ENCODE results near the gene FGF14.

Gene FGF14

DNA sequence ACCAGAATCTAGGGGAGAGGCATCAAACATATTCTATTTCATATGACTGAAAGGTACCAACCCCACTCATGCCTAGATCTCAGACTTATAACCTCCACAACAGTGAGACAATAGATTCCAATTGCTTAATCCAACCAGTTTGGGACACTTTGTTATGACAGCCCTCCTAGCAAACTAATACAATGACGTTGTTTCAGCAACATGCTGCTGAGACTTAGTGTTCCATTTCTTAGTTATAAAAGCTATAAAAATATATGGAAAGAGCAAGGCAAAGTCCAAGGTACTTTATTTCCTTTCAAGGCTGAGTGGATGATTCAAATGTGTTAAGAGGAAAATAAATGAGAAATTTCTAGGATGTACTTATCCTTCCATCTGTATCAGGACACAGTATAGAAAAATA is 352.0 kb downstream of the FGF14 start:
- Mint-ChIP-seq H3K27me3 (no peaks in the 10 kb centered on the region), H3K9me3 (peaks cover 64% of the 10 kb centered on the region), H3K4me1 (ENCODE audit: low read depth) (no peaks in the 10 kb centered on the region), H3K27ac (no peak overlapping the region), H3K4me3 (no peak overlapping the region), H3K36me3 (ENCODE audit: low read depth) (no peaks in the 10 kb centered on the region)
- intact Hi-C loops (cut with micrococcal nuclease) = no loop called here

DNA sequence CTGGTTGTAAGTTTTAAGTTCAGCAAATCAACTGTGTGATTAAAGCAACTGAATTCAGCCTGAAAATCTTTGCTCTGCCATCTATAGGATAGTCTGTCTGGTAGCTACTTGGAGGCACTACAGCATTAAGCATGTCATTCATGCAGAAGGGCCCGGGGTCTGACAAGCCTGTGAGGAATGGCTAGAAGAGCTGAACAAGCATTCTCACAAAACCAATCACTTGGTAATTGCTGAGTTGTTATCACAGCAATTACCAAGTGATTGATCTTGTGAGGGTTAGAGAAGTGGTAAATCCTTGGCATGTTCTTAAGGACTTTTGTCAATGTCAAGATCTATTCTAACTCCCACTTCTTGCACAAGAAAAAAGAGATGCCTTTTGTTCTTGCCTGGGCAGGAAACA is 356.1 kb downstream of the FGF14 start:
- H3K27me3 Mint-ChIP-seq = no peaks in the 10 kb centered on the region
- no peak overlapping the region for H3K27ac Mint-ChIP-seq
- H3K4me3 Mint-ChIP-seq = no peak overlapping the region
- intact Hi-C loops (cut with micrococcal nuclease) = no loop called here
- no peaks in the 10 kb centered on the region for H3K4me1 Mint-ChIP-seq (ENCODE audit: low read depth)
- H3K9me3 Mint-ChIP-seq = peaks cover 28% of the 10 kb centered on the region
- no peaks in the 10 kb centered on the region for H3K36me3 Mint-ChIP-seq (ENCODE audit: low read depth)

DNA sequence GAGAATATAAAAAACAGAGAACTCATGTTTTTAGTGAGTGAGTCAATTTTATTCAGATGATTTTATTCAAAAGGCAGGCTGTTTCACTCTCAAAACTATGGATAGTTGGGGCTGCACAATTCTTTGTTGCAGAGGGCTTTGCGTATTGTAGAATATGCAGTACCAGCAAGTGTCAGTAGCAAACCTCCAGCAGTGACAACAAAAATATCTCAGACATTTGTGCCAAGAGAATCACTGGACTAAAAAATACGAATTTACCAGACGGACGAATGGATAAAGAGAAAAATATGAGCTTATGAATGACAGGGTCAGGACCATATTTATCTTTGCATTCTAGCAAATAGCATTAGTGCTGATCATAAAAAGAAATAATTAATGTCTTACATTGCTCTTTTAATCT is 359.1 kb downstream of the FGF14 start:
- Mint-ChIP-seq H3K27ac (no peak overlapping the region), H3K36me3 (ENCODE audit: low read depth) (no peaks in the 10 kb centered on the region), H3K4me3 (no peak overlapping the region), H3K4me1 (ENCODE audit: low read depth) (no peaks in the 10 kb centered on the region), H3K9me3 (peaks cover under 1% of the 10 kb centered on the region), H3K27me3 (no peaks in the 10 kb centered on the region)
- intact Hi-C loops (cut with micrococcal nuclease) = no loop called here

DNA sequence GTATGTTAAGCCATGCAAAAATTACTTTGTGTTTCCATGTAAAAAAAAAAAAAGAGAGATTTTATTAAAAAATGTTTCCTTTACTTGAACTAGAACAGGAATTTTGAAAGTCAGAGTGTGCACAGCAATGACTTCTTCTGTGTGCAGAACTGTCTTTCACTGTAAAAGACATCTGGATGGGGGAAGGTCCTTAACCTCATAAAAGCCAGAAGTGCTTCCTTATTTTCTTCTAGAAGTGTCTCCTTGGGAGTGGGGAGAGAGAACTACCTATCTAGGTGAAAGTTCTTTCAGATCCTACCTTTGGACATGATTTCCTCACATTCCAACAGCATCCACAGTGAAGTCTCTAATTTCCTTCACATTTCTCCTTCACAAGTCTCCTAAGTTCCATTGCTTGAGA is 360.3 kb downstream of the FGF14 start:
- Mint-ChIP-seq H3K27me3 (no peaks in the 10 kb centered on the region), H3K27ac (no peak overlapping the region), H3K36me3 (ENCODE audit: low read depth) (no peaks in the 10 kb centered on the region), H3K4me3 (no peak overlapping the region), H3K9me3 (no peaks in the 10 kb centered on the region), H3K4me1 (ENCODE audit: low read depth) (no peaks in the 10 kb centered on the region)
- intact Hi-C loops (cut with micrococcal nuclease) = no loop called here

DNA sequence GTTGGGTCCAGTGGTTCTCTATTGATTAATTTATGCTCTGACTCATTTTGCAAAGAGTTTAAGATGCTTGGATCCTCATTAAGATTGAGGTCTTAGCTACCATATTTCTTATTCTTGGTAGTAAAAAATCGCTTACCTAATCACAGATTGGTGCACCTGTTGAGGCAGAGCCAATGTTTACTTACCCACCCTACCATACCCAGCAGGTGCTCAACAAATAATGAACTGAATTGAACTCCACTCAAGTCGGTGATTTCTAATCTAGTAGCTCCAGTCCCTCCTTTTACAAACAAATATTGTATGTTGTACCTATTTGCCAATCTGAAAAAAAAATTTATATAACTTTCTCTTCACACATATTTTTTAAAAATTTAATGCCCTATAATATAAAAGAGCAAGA is 361.0 kb downstream of the FGF14 start:
- Mint-ChIP-seq H3K4me1 (ENCODE audit: low read depth) (no peaks in the 10 kb centered on the region), H3K9me3 (no peaks in the 10 kb centered on the region), H3K4me3 (no peak overlapping the region), H3K27me3 (no peaks in the 10 kb centered on the region), H3K27ac (no peak overlapping the region), H3K36me3 (ENCODE audit: low read depth) (no peaks in the 10 kb centered on the region)
- intact Hi-C loops (cut with micrococcal nuclease) = no loop called here

DNA sequence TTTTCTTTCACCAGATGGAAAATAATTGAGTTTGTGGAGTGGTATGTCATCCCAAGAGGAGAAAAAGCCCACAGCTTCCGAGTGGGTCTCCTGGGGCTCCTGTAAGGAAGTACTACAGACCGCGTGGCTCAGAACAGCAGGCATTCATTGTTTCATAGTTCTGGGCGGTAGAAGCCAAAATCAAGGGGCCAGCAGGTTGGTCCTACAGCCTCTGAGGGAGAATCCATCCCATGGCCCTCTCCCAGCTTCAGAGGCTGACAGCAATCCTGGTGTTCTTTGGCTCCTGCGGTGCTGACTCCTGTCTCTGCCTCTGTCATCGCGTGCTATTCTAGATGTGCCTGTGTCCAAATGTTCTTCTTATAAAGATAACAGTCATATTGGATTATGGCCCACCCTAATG is 362.6 kb downstream of the FGF14 start:
- Mint-ChIP-seq H3K27me3 (no peaks in the 10 kb centered on the region), H3K4me3 (no peak overlapping the region), H3K4me1 (ENCODE audit: low read depth) (no peaks in the 10 kb centered on the region), H3K9me3 (no peaks in the 10 kb centered on the region), H3K27ac (no peak overlapping the region), H3K36me3 (ENCODE audit: low read depth) (no peaks in the 10 kb centered on the region)
- intact Hi-C loops (cut with micrococcal nuclease) = no loop called here

DNA sequence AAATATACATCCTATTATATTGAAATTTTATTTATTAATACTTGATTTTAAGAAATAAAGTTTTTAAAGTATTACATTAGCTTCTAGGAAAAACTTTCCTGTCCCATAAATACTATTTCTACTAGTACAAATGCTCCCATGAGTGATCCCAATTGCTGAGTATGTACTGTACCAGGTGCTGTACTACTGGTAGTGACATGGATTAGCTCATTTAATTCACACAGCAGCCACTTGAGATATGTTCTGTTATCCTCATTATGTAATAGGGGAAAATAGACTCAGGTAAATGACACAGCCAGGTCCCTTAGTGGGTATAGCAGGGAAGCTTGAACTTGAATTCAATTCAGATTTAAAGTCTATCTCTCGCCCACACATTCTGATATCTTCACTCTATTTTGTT is 363.1 kb downstream of the FGF14 start:
- Mint-ChIP-seq H3K4me3 (no peak overlapping the region), H3K27me3 (no peaks in the 10 kb centered on the region), H3K27ac (no peak overlapping the region), H3K9me3 (no peaks in the 10 kb centered on the region), H3K4me1 (ENCODE audit: low read depth) (no peaks in the 10 kb centered on the region), H3K36me3 (ENCODE audit: low read depth) (no peaks in the 10 kb centered on the region)
- intact Hi-C loops (cut with micrococcal nuclease) = no loop called here

DNA sequence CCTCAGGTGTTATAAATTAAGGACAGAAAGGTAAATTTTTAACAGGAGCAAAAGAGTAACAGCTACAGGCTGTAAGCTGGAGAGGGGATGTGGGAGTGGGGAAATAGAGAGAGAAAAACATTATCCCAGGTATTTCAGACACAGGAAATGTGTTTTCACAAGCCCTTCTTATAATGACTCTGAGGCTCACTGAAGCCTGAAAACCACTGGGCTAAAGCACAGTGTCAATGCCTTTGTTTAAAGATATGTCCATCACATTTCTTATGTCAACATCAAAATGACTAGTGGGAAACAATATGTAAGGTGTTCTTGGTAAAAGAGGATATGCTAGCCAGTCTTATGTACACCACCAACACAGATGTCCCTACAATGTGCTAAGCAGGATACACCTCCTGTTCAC is 365.9 kb downstream of the FGF14 start:
- Mint-ChIP-seq H3K27ac (no peak overlapping the region), H3K9me3 (no peaks in the 10 kb centered on the region), H3K4me3 (no peak overlapping the region), H3K27me3 (no peaks in the 10 kb centered on the region), H3K36me3 (ENCODE audit: low read depth) (no peaks in the 10 kb centered on the region), H3K4me1 (ENCODE audit: low read depth) (no peaks in the 10 kb centered on the region)
- intact Hi-C loops (cut with micrococcal nuclease) = no loop called here

DNA sequence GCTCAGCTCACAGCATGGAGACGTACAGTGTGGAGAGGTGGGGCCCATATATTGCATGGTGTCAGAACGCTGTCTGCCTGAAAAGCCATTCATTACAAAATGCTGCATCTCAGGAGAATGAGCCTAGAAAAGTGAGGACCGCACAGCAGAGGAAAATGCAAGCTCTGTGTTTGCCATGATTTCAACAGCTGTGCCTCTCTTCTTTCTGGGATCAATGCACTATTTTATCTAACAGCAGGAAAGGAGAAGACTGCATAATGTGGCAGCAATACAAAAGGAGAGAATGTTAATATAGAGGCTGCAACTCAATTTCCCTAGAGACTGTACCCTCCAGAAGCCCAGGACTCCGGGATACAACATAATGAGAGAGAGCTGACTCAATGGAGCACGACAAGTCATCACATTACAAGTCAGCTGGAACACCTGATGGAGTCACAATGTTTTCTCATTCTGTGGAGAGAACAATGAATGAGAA is 368.0 kb downstream of the FGF14 start:
- no peaks in the 10 kb centered on the region for H3K27me3 Mint-ChIP-seq
- H3K27ac Mint-ChIP-seq = no peak overlapping the region

DNA sequence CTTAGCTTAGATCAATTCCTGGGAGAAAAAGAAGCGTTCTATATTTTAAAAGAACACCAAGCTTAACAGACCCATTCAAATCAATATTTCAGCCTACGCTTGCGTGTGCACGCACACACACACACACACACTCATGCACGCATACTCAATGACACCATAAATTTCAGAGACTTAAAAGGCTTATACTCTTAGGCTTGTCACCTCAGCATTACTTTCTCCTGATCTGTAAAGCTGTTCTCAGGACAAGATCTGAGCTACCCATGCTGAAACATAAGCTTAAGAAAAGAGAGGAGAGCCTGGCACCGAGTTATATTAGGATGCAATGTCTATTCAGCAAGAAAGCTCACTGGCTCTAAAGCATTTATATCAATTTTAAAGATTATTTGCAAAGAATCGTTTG is 368.5 kb downstream of the FGF14 start:
- Mint-ChIP-seq H3K4me3 (no peak overlapping the region), H3K36me3 (ENCODE audit: low read depth) (no peaks in the 10 kb centered on the region), H3K4me1 (ENCODE audit: low read depth) (no peaks in the 10 kb centered on the region), H3K9me3 (no peaks in the 10 kb centered on the region), H3K27ac (no peak overlapping the region), H3K27me3 (no peaks in the 10 kb centered on the region)
- intact Hi-C loops (cut with micrococcal nuclease) = no loop called here

More for the DNA sequence above, 368.0 kb downstream of the FGF14 start:
- Mint-ChIP-seq H3K4me3 (no peak overlapping the region), H3K9me3 (no peaks in the 10 kb centered on the region), H3K36me3 (ENCODE audit: low read depth) (no peaks in the 10 kb centered on the region), H3K4me1 (ENCODE audit: low read depth) (no peaks in the 10 kb centered on the region)
- intact Hi-C loops (cut with micrococcal nuclease) = no loop called here

DNA sequence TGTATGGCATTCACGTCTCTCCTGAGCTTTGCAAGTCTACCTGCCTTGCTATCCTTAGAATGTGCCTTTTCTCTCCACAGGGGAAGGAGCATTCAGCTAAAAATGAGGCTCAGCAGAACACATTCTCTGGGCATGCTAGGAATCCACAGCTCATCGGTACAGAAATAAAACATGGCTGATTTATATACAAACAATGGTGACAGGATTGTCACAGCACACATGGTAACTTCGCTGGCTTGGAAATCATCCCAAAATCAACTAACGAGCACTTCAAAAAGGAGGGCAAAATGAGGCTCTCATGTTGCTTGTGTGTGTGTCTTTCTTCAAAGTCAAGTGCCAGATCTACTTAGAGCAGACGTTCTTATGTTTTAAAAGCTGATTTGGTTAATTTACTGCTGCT is 373.0 kb downstream of the FGF14 start:
- Mint-ChIP-seq H3K27me3 (no peaks in the 10 kb centered on the region), H3K4me1 (ENCODE audit: low read depth) (no peaks in the 10 kb centered on the region), H3K36me3 (ENCODE audit: low read depth) (no peaks in the 10 kb centered on the region), H3K27ac (no peak overlapping the region), H3K9me3 (no peaks in the 10 kb centered on the region), H3K4me3 (no peak overlapping the region)
- intact Hi-C loops (cut with micrococcal nuclease) = no loop called here

DNA sequence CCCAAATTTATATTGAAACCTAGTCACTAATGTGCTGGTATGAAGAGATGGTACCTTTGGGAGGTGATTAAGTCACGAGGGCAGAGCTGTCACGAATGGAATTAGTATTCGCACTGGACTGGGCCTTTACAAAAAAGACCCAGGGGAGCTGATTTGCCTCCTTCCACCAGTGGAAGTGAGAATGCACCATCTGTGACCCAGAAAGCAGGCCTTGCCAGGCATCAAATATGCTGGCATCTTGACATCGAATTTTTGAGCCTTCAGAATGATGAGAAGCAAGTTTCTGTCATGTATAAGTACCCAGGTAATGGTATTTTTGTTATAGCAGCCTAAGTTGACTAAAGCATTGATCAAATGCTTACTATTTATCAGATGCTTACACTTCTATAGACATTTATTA is 373.6 kb downstream of the FGF14 start:
- Mint-ChIP-seq H3K27me3 (no peaks in the 10 kb centered on the region), H3K36me3 (ENCODE audit: low read depth) (no peaks in the 10 kb centered on the region), H3K4me1 (ENCODE audit: low read depth) (no peaks in the 10 kb centered on the region), H3K9me3 (no peaks in the 10 kb centered on the region), H3K27ac (no peak overlapping the region), H3K4me3 (no peak overlapping the region)
- intact Hi-C loops (cut with micrococcal nuclease) = no loop called here

DNA sequence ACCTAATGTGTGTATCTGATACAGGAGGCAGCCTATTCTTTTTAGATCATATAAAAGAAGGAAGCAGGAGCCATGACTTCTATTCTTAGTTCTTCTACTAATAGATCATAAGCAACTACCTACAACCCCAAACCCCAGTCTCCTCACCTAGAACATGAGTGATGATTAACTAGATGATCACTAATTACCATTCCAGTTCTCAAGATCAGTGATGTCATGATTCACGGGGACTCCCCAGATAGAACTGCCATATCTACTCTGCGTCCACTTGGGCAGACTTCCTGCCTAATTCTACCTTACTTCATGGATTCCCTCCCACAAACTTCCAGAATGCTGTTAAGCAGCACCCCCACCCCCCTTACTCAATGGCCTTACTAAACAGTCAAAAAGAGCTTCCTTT is 380.1 kb downstream of the FGF14 start:
- H3K27me3 Mint-ChIP-seq = no peaks in the 10 kb centered on the region
- no peaks in the 10 kb centered on the region for H3K4me1 Mint-ChIP-seq (ENCODE audit: low read depth)
- no peak overlapping the region for H3K4me3 Mint-ChIP-seq
- peaks cover 40% of the 10 kb centered on the region for H3K9me3 Mint-ChIP-seq
- H3K36me3 Mint-ChIP-seq (ENCODE audit: low read depth) = no peaks in the 10 kb centered on the region
- no peak overlapping the region for H3K27ac Mint-ChIP-seq
- intact Hi-C loops (cut with micrococcal nuclease) = no loop called here

DNA sequence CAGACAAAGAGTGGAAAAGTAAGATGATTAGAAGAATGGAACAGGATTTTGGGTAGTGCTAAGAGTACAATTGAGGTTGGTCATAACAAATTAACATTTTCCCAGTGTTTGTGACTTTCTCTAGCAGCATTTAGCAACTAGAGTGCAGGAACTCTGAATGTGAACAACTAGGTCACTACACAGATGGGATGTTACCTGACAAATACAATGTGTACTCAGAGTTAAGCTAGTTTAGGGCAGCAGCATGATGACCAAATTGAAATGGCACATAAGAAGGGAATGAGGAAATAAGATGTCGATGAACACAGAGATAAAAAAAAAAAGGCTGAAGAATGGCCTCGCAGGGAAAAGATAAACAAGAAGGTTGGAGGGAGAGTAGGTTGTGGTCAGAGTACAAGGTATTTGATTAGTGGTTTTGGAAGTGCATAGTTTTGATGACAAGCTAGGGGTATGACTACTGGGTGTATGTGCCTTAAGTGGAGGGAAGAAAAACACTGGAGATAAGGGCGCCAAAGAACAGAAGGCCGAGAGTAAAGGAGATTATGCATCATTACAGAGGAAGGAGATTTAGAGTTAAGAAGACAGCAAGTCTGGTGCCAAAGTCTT is 381.1 kb downstream of the FGF14 start:
- no peak overlapping the region for H3K27ac Mint-ChIP-seq
- H3K36me3 Mint-ChIP-seq (ENCODE audit: low read depth) = no peaks in the 10 kb centered on the region
- no peaks in the 10 kb centered on the region for H3K4me1 Mint-ChIP-seq (ENCODE audit: low read depth)
- intact Hi-C loops (cut with micrococcal nuclease) = no loop called here
- no peak overlapping the region for H3K4me3 Mint-ChIP-seq
- peaks cover 40% of the 10 kb centered on the region for H3K9me3 Mint-ChIP-seq
- no peaks in the 10 kb centered on the region for H3K27me3 Mint-ChIP-seq

DNA sequence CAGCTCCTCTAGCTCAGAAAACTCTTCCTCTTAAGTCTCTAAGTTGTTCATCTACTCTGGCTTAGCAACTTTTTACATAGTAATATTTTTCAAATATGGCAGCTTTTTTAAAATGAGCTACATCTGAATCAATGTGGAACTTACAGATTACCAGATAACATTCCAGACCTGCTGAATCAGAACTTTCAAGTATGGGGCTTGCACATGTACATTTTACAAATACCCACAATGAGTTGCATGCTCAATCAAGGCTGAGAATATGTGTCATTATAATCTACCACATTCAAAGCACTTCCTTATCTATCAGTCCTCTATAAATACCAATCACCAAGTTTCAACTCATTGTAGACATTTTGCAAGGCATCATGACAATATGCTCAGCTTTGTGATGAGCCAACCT is 383.1 kb downstream of the FGF14 start:
- Mint-ChIP-seq H3K36me3 (ENCODE audit: low read depth) (no peaks in the 10 kb centered on the region), H3K4me1 (ENCODE audit: low read depth) (no peaks in the 10 kb centered on the region), H3K4me3 (no peak overlapping the region), H3K27me3 (no peaks in the 10 kb centered on the region), H3K27ac (no peak overlapping the region), H3K9me3 (peaks cover 40% of the 10 kb centered on the region)
- intact Hi-C loops (cut with micrococcal nuclease) = no loop called here
